Measurements from ENCODE around the gene ABCB10.
"Not testable (repeated sequence)": the region's sequence is repeated elsewhere in the genome, so short reads cannot be mapped to it uniquely, and the experiment has no call there.

The ABCB10 gene

GRCh38 chr1:229550812-229551567, 7.5 kb downstream of the ABCB10 start:
- peak overlapping the region in 1 of 21 experiments; percentile 6 for H3K27ac ChIP-seq

GRCh38 chr1:229547542-229547941, 11.0 kb downstream of the ABCB10 start:
- H3K27ac ChIP-seq: no peak overlapping the region
- H3K4me3 ChIP-seq: no peak overlapping the region

More at GRCh38 chr1:229550812-229551567, 7.5 kb downstream of the ABCB10 start:
- H3K4me3 ChIP-seq: no peak overlapping the region

- no peak overlapping the region for H3K27ac ChIP-seq
- no peak overlapping the region for H3K4me3 ChIP-seq
Observed at GRCh38 chr1:229544587-229544986, 13.9 kb downstream of the ABCB10 start.

- Histone ChIP-seq H3K4me3 (no peak overlapping the region), H3K27ac (no peak overlapping the region)
Observed at GRCh38 chr1:229539863-229540506, 18.5 kb downstream of the ABCB10 start.

- Histone ChIP-seq H3K4me3 (no peak overlapping the region), H3K27ac (no peak overlapping the region)
Observed at GRCh38 chr1:229538945-229539344, 19.6 kb downstream of the ABCB10 start.

GRCh38 chr1:229537894-229538293, 20.6 kb downstream of the ABCB10 start:
- Histone ChIP-seq H3K4me3 (no peak overlapping the region), H3K27ac (no peak overlapping the region)

GRCh38 chr1:229536982-229537381, 21.5 kb downstream of the ABCB10 start:
- no peak overlapping the region for H3K27ac ChIP-seq

GRCh38 chr1:229535230-229535629, 23.3 kb downstream of the ABCB10 start:
- no peak overlapping the region for H3K4me3 ChIP-seq
- no peak overlapping the region for H3K27ac ChIP-seq

More at GRCh38 chr1:229536982-229537381, 21.5 kb downstream of the ABCB10 start:
- no peak overlapping the region for H3K4me3 ChIP-seq

- H3K27ac ChIP-seq: no peak overlapping the region
- no peak overlapping the region for H3K4me3 ChIP-seq
Observed at GRCh38 chr1:229531326-229531725, 27.2 kb downstream of the ABCB10 start.

- H3K27ac ChIP-seq: no peak overlapping the region
- H3K4me3 ChIP-seq: no peak overlapping the region
Observed at GRCh38 chr1:229529639-229530038, 28.9 kb downstream of the ABCB10 start.

GRCh38 chr1:229526695-229527094, 31.8 kb downstream of the ABCB10 start:
- no peak overlapping the region for H3K4me3 ChIP-seq

GRCh38 chr1:229523052-229523451, 35.5 kb downstream of the ABCB10 start:
- Histone ChIP-seq H3K27ac (no peak overlapping the region), H3K4me3 (no peak overlapping the region)

More at GRCh38 chr1:229526695-229527094, 31.8 kb downstream of the ABCB10 start:
- H3K27ac ChIP-seq: no peak overlapping the region

GRCh38 chr1:229514578-229515275, 43.8 kb downstream of the ABCB10 start:
- H3K4me3 ChIP-seq: no peak overlapping the region
- H3K27ac ChIP-seq: no peak overlapping the region

GRCh38 chr1:229511625-229512024, 46.9 kb downstream of the ABCB10 start:
- H3K27ac ChIP-seq: not testable (repeated sequence)

GRCh38 chr1:229511201-229511600, 47.3 kb downstream of the ABCB10 start:
- not testable (repeated sequence) for H3K4me3 ChIP-seq, H3K27ac ChIP-seq

More at GRCh38 chr1:229511625-229512024, 46.9 kb downstream of the ABCB10 start:
- not testable (repeated sequence) for H3K4me3 ChIP-seq

- peak overlapping the region in 3 of 21 experiments; percentile 94 to 98 (median 97) for H3K27ac ChIP-seq
- H3K4me3 ChIP-seq: no peak overlapping the region
Observed at GRCh38 chr1:229509576-229509975, 48.9 kb downstream of the ABCB10 start.

GRCh38 chr1:229508823-229509337, 49.6 kb downstream of the ABCB10 start:
- peak overlapping the region; percentile 77 to 100 (median 94) for H3K4me3 ChIP-seq

GRCh38 chr1:229507951-229508822, 50.3 kb downstream of the ABCB10 start, which contains the start of gene NUP133:
TSS of gene NUP133 (minus strand) at chr1:229508341. CDS start at chr1:229508249, 92 bp downstream.
- Histone ChIP-seq H3K4me3 (peak within 1 kb of the TSS; percentile 77 to 100 (median 94)), H3K27ac (peak within 1 kb of the TSS; percentile 83 to 98 (median 94))

More at GRCh38 chr1:229508823-229509337, 49.6 kb downstream of the ABCB10 start:
- peak overlapping the region; percentile 62 to 98 (median 94) for H3K27ac ChIP-seq

GRCh38 chr1:229507502-229507901, 51.0 kb downstream of the ABCB10 start:
- peak overlapping the region; percentile 83 to 98 (median 94) for H3K27ac ChIP-seq

More at GRCh38 chr1:229507502-229507901, 51.0 kb downstream of the ABCB10 start:
- peak overlapping the region; percentile 77 to 100 (median 94) for H3K4me3 ChIP-seq

All from skin epidermis (tissue), 12 donors.